IMR-90 (cell line): Measurements from ENCODE around the gene POLR3B. TPM values are rescaled to one million over a fixed set of nuclear protein-coding genes. Genes with fewer than 3 reads are reported as not detected.

Experiments
- ATAC-seq: fragments of 200-7000 bp; cut with Tn5 transposase; 2 replicates; pipeline ENCODE4 v1.9.1; 2020; ENCODE audit warnings: low read depth, mild to moderate bottlenecking, moderate library complexity
- BruUV-seq: library from RNA; stranded (reverse); fragments of 400-500 nt; replicated peaks from 2 replicates; lab custom pipeline; 2021; lab: Mats Ljungman, UMichigan
- CTCF ChIA-PET: fragments of 300-600 bp; formaldehyde crosslinking; extraction: SDS; loops from one replicate; lab custom pipeline; 2021; ENCODE audit warnings: antibody characterized with exemption; lab: Yijun Ruan, JAX
- POLR2A ChIA-PET: fragments of 300-600 bp; sonication (Branson Sonifier 250); formaldehyde crosslinking; loops from one replicate; lab custom pipeline; 2022; ENCODE audit warnings: antibody characterized with exemption; ENCODE audit not compliant: unreplicated experiment; lab: Charles Lee
- DNase-seq: peaks from one replicate; pipeline ENCODE4 v3.0.0; 2013
- H2AFZ ChIP-seq: replicated peaks from 2 replicates; pipeline ENCODE3; 2013; ENCODE audit warnings: low read length, mild to moderate bottlenecking; ENCODE audit not compliant: poor library complexity
- H2AK5ac ChIP-seq: 2 replicates; pipeline ENCODE4 v1.6.1; 2013; ENCODE audit warnings: low read depth, low read length, inconsistent platforms
- H2AK9ac ChIP-seq: replicated peaks from 2 replicates; pipeline ENCODE3; 2013; ENCODE audit warnings: mild to moderate bottlenecking, low read depth, low read length, moderate library complexity; ENCODE audit not compliant: poor library complexity
- H2BK120ac ChIP-seq: 2 replicates; pipeline ENCODE4 v1.6.1; 2013; ENCODE audit warnings: low read depth, low read length, inconsistent platforms
- H2BK15ac ChIP-seq: 3 replicates; pipeline ENCODE4 v1.6.1; 2013; ENCODE audit warnings: low read depth, low read length, inconsistent platforms
- H2BK20ac ChIP-seq: 2 replicates; pipeline ENCODE4 v1.6.1; 2013; ENCODE audit warnings: low read depth, mild to moderate bottlenecking, inconsistent platforms, low read length, moderate library complexity
- H2BK5ac ChIP-seq: 2 replicates; pipeline ENCODE4 v1.6.1; 2013; ENCODE audit warnings: mild to moderate bottlenecking, low read depth, low read length, inconsistent platforms; ENCODE audit not compliant: poor library complexity, severe bottlenecking
- H3K14ac ChIP-seq: replicated peaks from 2 replicates; pipeline ENCODE4 v1.6.1; 2013; ENCODE audit warnings: low read depth, low read length, inconsistent platforms
- H3K18ac ChIP-seq: 2 replicates; pipeline ENCODE4 v1.6.1; 2013; ENCODE audit warnings: low read depth, low read length, control low read depth
- H3K23ac ChIP-seq: 2 replicates; pipeline ENCODE4 v1.6.1; 2013; ENCODE audit warnings: low read depth, low read length, inconsistent platforms
- H3K27ac ChIP-seq: 2 replicates; pipeline ENCODE4 v1.5.1; 2013; ENCODE audit warnings: mild to moderate bottlenecking, control low read depth, low read length; ENCODE audit not compliant: insufficient read depth
- H3K27me3 ChIP-seq: 2 replicates; pipeline ENCODE4 v1.6.1; 2013; ENCODE audit warnings: low read length; ENCODE audit not compliant: control insufficient read depth, insufficient read depth
- H3K36me3 ChIP-seq: 2 replicates; pipeline ENCODE4 v1.6.1; 2013; ENCODE audit warnings: low read length, mixed read lengths; ENCODE audit not compliant: control insufficient read depth, insufficient read depth
- H3K4ac ChIP-seq: 2 replicates; pipeline ENCODE4 v1.6.1; 2013; ENCODE audit warnings: low read depth, low read length, inconsistent platforms
- H3K4me1 ChIP-seq: 2 replicates; pipeline ENCODE4 v1.6.1; 2013; ENCODE audit warnings: low read length, mixed read lengths; ENCODE audit not compliant: control insufficient read depth, insufficient read depth
- H3K4me2 ChIP-seq: 2 replicates; pipeline ENCODE4 v1.6.1; 2013; ENCODE audit warnings: low read depth, mild to moderate bottlenecking, control low read depth, low read length, moderate library complexity
- H3K4me3 ChIP-seq: 2 replicates; pipeline ENCODE4 v1.5.1; 2013; ENCODE audit warnings: low read depth, mild to moderate bottlenecking, control low read depth, low read length, moderate library complexity; ENCODE audit not compliant: insufficient read depth
- H3K56ac ChIP-seq: 2 replicates; pipeline ENCODE4 v1.6.1; 2013; ENCODE audit warnings: low read length, inconsistent platforms; ENCODE audit not compliant: insufficient read depth; ENCODE audit errors: extremely low read depth
- H3K79me1 ChIP-seq, 2 experiments: 2 replicates each; pipeline ENCODE4 v1.6.1; 2013; ENCODE audit warnings: low read length in 2 of 2, inconsistent platforms in 1 of 2, low read depth in 1 of 2
- H3K9ac ChIP-seq: 2 replicates; pipeline ENCODE4 v1.6.1; 2013; ENCODE audit warnings: low read depth, low read length, control low read depth
- H3K9me1 ChIP-seq: 2 replicates; pipeline ENCODE4 v1.6.1; 2013; ENCODE audit warnings: low read length, inconsistent platforms; ENCODE audit not compliant: insufficient read depth
- H3K9me3 ChIP-seq: 2 replicates; pipeline ENCODE4 v1.6.1; 2013; ENCODE audit warnings: low read length; ENCODE audit not compliant: control insufficient read depth, insufficient read depth
- H4K20me1 ChIP-seq: 2 replicates; pipeline ENCODE4 v1.6.1; 2013; ENCODE audit warnings: low read length, inconsistent platforms; ENCODE audit not compliant: insufficient read depth
- H4K5ac ChIP-seq: 2 replicates; pipeline ENCODE4 v1.6.1; 2013; ENCODE audit warnings: mild to moderate bottlenecking, low read depth, low read length, control low read depth
- H4K8ac ChIP-seq, 2 experiments: 2 replicates each; pipeline ENCODE4 v1.6.1; 2013; ENCODE audit warnings: low read depth in 2 of 2, low read length in 2 of 2, control low read depth in 1 of 2, inconsistent platforms in 1 of 2
- H4K91ac ChIP-seq: 2 replicates; pipeline ENCODE4 v1.6.1; 2013; ENCODE audit warnings: low read depth, low read length, inconsistent platforms; ENCODE audit not compliant: insufficient read depth
- MAFK ChIP-seq: IDR thresholded peaks from 2 replicates; pipeline ENCODE4 v1.6.1; 2012; ENCODE audit warnings: low read depth, low read length, improper control_type of control experiment
- dilution Hi-C: fragments of 300-500 bp; cut with HindIII; formaldehyde crosslinking; loops from one replicate; pipeline ENCODE4 v1.14.3; 2018; ENCODE audit warnings: low sequenced_read_pairs; ENCODE audit not compliant: unreplicated experiment
- in situ Hi-C: fragments of 300-500 bp; cut with MboI; formaldehyde crosslinking; loops from 3 replicates; pipeline ENCODE4 v1.14.3; 2019; ENCODE audit warnings: low sequenced_read_pairs, inconsistent platforms, mixed read lengths
- intact Hi-C: fragments of 100-400 bp; cut with micrococcal nuclease; formaldehyde crosslinking; loops from 2 replicates; pipeline ENCODE4 v1.10.0; 2022
- polyA plus RNA-seq, 3 experiments: library from polyadenylated mRNA; depleted of rRNA; stranded (reverse); fragments of >200 nt; gene quantifications; 2 replicates each; pipeline ENCODE4 v1.2.3, GENCODE V29; 2012; ENCODE audit warnings: low replicate concordance in 1 of 3
- total RNA-seq: library from RNA; depleted of rRNA; stranded (reverse); fragments of >200 nt; gene quantifications from 2 replicates; pipeline ENCODE4 v1.2.3, GENCODE V29; 2012
- TF ChIP-seq, protein P1 (sequence below): conservative IDR thresholded peaks from 2 replicates; pipeline ENCODE4 v1.5.1; 2012; ENCODE audit warnings: mild to moderate bottlenecking, low read depth, low read length, improper control_type of control experiment

Gene POLR3B
- total and polyA plus RNA-seq, 2 of the 4 experiments (the other 2 are of a cell fraction) = 6.9 to 15.4 TPM

DNA sequence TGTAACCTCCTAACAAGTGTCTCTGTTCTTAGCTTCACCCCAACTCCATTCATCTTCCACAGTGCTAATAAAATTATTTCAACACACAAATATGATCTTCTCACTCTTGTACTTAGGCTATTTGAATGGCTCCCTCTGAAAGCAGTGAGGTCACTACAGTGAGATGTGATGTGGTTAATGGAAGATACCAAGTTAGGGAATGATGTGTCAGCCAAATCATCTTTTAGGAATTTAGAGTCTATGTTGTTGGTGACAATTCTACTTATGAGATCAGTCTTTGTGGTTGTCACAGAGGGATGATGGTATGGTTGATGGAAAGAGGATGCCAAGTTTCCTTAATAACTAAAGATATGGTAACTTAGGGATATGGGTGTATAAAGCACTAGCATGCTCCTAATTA lies 57.6 kb downstream of the POLR3B start:
- no peak overlapping the region for H4K91ac ChIP-seq
- peaks cover 8% of the 10 kb centered on the region for H3K9me1 ChIP-seq
- peaks cover 11% of the 10 kb centered on the region for H3K4me1 ChIP-seq
- H4K20me1 ChIP-seq = no peaks in the 10 kb centered on the region
- no peaks in the 10 kb centered on the region for H3K27me3 ChIP-seq
- peak overlapping the region; percentile 68; the same call in 1 of the 2 replicates for H3K18ac ChIP-seq
- H3K27ac ChIP-seq = no peak overlapping the region
- no peak overlapping the region; the same call in 1 of the 2 replicates for H4K5ac ChIP-seq
- dilution Hi-C loops = no loop called here
- H2BK20ac ChIP-seq = 0 out of 2 replicates have a peak overlapping the region, but pooled peaks have one; percentile 38
- ChIA-PET CTCF (interaction anchor here (0.8 kb wide), 1 partner anchor 503 kb away, joined by 4 read pairs; no protein-coding TSS in a partner anchor), POLR2A (no interaction called here)
- peak overlapping the region; percentile 14 for H3K14ac ChIP-seq
- H2BK5ac ChIP-seq = peak overlapping the region; percentile 53
- H3K56ac ChIP-seq = no peak overlapping the region
- no TSS peak for BruUV-seq
- H2BK120ac ChIP-seq = peak overlapping the region; percentile 48
- peak overlapping the region; percentile 12; the same call in 1 of the 2 replicates for H3K4ac ChIP-seq
- H3K36me3 ChIP-seq = peaks cover 6% of the 10 kb centered on the region
- DNase-seq (peak; percentile 91), ATAC-seq (peak; percentile 76)
- no peak overlapping the region for H3K4me2 ChIP-seq
- intact Hi-C loops = loop anchor here (10.0 kb wide), 1 partner anchor 170 kb away; the partner anchor contains the start of gene RFX4
- H3K9ac ChIP-seq = no peak overlapping the region
- H3K23ac ChIP-seq = peak overlapping the region; percentile 13; the same call in 1 of the 2 replicates
- no peak overlapping the region for H3K4me3 ChIP-seq
- no peak overlapping the region for H2AK9ac ChIP-seq
- peak; percentile 49; the same call in 1 of the 2 replicates for TF ChIP-seq MAFK
- TF ChIP-seq, protein P1, sequence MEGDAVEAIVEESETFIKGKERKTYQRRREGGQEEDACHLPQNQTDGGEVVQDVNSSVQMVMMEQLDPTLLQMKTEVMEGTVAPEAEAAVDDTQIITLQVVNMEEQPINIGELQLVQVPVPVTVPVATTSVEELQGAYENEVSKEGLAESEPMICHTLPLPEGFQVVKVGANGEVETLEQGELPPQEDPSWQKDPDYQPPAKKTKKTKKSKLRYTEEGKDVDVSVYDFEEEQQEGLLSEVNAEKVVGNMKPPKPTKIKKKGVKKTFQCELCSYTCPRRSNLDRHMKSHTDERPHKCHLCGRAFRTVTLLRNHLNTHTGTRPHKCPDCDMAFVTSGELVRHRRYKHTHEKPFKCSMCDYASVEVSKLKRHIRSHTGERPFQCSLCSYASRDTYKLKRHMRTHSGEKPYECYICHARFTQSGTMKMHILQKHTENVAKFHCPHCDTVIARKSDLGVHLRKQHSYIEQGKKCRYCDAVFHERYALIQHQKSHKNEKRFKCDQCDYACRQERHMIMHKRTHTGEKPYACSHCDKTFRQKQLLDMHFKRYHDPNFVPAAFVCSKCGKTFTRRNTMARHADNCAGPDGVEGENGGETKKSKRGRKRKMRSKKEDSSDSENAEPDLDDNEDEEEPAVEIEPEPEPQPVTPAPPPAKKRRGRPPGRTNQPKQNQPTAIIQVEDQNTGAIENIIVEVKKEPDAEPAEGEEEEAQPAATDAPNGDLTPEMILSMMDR = no peak
- no peak overlapping the region for H2AFZ ChIP-seq
- H3K9me3 ChIP-seq = no peaks in the 10 kb centered on the region
- in situ Hi-C loops = no loop called here
- H2AK5ac ChIP-seq = no peak overlapping the region
- peaks cover 0 to 6% of the 10 kb centered on the region in 2 experiments; a peak in 1 of 4 replicates for H3K79me1 ChIP-seq
- peak overlapping the region in 1 of 2 experiments; percentile 51; a peak in 2 of 4 replicates for H4K8ac ChIP-seq
- H2BK15ac ChIP-seq = 0 out of 3 replicates have a peak overlapping the region, but pooled peaks have one; percentile 12
